HCT116 (cell line): ENCODE data around the gene ICA1.

Source experiments
- CBX3 ChIP-seq: IDR thresholded peaks from 2 replicates; pipeline ENCODE4 v1.6.1; 2012; ENCODE audit warnings: low read depth
- EZH2 ChIP-seq: fragments of 200-600 bp; sonication (generic); IDR thresholded peaks from 2 replicates; pipeline ENCODE4 v1.6.1; 2017; ENCODE audit warnings: antibody characterized with exemption, mixed run types
- POLR2AphosphoS5 ChIP-seq: IDR thresholded peaks from 2 replicates; pipeline ENCODE4 v1.6.1; 2011; ENCODE audit warnings: mild to moderate bottlenecking, low read depth, low read length, moderate library complexity
- RAD21 ChIP-seq: IDR thresholded peaks from 2 replicates; pipeline ENCODE4 v1.6.1; 2012; ENCODE audit warnings: low read depth, mild to moderate bottlenecking
- SIN3A ChIP-seq: IDR thresholded peaks from 2 replicates; pipeline ENCODE4 v1.6.1; 2012; ENCODE audit warnings: low read depth
- TF ChIP-seq, protein P1 (sequence below), 3 experiments: fragments of 200-600 bp in 1 of 3; sonication (generic) in 1 of 3; IDR thresholded peaks in 2 of 3; conservative IDR thresholded peaks in 1 of 3; 2 replicates each; pipeline ENCODE4 v1.5.1; 2012 to 2017; ENCODE audit warnings: low read depth in 2 of 3, low read length in 2 of 3, antibody characterized with exemption in 1 of 3, borderline replicate concordance in 1 of 3, control low read depth in 1 of 3, mild to moderate bottlenecking in 1 of 3, mixed read lengths in 1 of 3, mixed run types in 1 of 3, moderate library complexity in 1 of 3; ENCODE audit not compliant: insufficient read depth in 1 of 3
- TF ChIP-seq, protein P2 (sequence below): IDR thresholded peaks from 2 replicates; pipeline ENCODE4 v1.6.1; 2012
- TF ChIP-seq, protein P3 (sequence below): IDR thresholded peaks from 2 replicates; pipeline ENCODE4 v1.6.1; 2012; ENCODE audit warnings: low read depth

DNA sequence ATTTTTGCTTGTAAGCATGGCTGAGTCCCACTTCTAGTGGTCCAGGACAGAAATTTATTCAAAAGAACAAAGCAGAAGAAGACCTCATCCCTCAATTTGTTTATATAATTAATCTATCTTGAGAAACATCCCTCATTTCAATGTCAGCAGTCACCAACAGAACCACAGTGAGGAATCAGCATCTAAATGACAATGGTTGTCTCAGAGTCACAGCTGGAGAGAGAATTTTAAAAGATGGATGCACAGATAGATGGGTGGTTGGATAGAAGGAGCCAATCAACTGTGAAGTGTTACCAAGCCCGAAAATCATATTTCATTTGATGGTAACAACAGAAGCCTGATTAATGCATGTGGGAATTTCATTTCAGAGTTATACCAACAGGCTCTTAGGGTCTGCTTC, 55.0 kb downstream of the ICA1 start:
- TF ChIP-seq POLR2AphosphoS5 (no peak), SIN3A (no peak), EZH2 (no peak), CBX3 (no peak), RAD21 (no peak)
- TF ChIP-seq, protein P1, sequence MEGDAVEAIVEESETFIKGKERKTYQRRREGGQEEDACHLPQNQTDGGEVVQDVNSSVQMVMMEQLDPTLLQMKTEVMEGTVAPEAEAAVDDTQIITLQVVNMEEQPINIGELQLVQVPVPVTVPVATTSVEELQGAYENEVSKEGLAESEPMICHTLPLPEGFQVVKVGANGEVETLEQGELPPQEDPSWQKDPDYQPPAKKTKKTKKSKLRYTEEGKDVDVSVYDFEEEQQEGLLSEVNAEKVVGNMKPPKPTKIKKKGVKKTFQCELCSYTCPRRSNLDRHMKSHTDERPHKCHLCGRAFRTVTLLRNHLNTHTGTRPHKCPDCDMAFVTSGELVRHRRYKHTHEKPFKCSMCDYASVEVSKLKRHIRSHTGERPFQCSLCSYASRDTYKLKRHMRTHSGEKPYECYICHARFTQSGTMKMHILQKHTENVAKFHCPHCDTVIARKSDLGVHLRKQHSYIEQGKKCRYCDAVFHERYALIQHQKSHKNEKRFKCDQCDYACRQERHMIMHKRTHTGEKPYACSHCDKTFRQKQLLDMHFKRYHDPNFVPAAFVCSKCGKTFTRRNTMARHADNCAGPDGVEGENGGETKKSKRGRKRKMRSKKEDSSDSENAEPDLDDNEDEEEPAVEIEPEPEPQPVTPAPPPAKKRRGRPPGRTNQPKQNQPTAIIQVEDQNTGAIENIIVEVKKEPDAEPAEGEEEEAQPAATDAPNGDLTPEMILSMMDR (IDR thresholded peaks at IDR 0.05 in 2 of 3, conservative IDR thresholded peaks at IDR 0.05 in 1 of 3; ENCODE audit: borderline replicate concordance in 1 of 3, insufficient read depth in 1 of 3, low read depth in 2 of 3, low read length in 2 of 3) = no peak
- TF ChIP-seq, protein P2, sequence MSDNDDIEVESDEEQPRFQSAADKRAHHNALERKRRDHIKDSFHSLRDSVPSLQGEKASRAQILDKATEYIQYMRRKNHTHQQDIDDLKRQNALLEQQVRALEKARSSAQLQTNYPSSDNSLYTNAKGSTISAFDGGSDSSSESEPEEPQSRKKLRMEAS = no peak
- TF ChIP-seq, protein P3, sequence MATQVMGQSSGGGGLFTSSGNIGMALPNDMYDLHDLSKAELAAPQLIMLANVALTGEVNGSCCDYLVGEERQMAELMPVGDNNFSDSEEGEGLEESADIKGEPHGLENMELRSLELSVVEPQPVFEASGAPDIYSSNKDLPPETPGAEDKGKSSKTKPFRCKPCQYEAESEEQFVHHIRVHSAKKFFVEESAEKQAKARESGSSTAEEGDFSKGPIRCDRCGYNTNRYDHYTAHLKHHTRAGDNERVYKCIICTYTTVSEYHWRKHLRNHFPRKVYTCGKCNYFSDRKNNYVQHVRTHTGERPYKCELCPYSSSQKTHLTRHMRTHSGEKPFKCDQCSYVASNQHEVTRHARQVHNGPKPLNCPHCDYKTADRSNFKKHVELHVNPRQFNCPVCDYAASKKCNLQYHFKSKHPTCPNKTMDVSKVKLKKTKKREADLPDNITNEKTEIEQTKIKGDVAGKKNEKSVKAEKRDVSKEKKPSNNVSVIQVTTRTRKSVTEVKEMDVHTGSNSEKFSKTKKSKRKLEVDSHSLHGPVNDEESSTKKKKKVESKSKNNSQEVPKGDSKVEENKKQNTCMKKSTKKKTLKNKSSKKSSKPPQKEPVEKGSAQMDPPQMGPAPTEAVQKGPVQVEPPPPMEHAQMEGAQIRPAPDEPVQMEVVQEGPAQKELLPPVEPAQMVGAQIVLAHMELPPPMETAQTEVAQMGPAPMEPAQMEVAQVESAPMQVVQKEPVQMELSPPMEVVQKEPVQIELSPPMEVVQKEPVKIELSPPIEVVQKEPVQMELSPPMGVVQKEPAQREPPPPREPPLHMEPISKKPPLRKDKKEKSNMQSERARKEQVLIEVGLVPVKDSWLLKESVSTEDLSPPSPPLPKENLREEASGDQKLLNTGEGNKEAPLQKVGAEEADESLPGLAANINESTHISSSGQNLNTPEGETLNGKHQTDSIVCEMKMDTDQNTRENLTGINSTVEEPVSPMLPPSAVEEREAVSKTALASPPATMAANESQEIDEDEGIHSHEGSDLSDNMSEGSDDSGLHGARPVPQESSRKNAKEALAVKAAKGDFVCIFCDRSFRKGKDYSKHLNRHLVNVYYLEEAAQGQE = no peak
